NCI-H2196 (cell line): ENCODE results near the gene RNF220.
A peak's percentile ranks its signal among the peaks of the same experiment; 100 is the strongest.

Experiments used
- DNase-seq: peaks from one replicate; lab custom pipeline; 2025; ENCODE audit not compliant: unreplicated experiment; lab: John Stamatoyannopoulos, UW

Gene RNF220

GRCh38 chr1:44425341-44426082 is 20.5 kb downstream of the RNF220 start:
- no peak for DNase-seq

GRCh38 chr1:44431861-44432260 is 26.8 kb downstream of the RNF220 start:
- DNase-seq: no peak

- no peak for DNase-seq
Measured at GRCh38 chr1:44433209-44433608, 28.2 kb downstream of the RNF220 start.

- peak; percentile 38 for DNase-seq
Measured at GRCh38 chr1:44436401-44437106, 31.5 kb downstream of the RNF220 start.

- DNase-seq: no peak
Measured at GRCh38 chr1:44437107-44437716, 32.2 kb downstream of the RNF220 start.

- no peak for DNase-seq
Measured at GRCh38 chr1:44442791-44443190, 37.7 kb downstream of the RNF220 start.

- no peak for DNase-seq
Measured at GRCh38 chr1:44447051-44447810, 42.2 kb downstream of the RNF220 start.

GRCh38 chr1:44453798-44454349 is 48.8 kb downstream of the RNF220 start:
- no peak for DNase-seq

GRCh38 chr1:44454704-44455103 is 49.6 kb downstream of the RNF220 start:
- no peak for DNase-seq

- DNase-seq: no peak
Measured at GRCh38 chr1:44460107-44460882, 55.2 kb downstream of the RNF220 start.

- no peak for DNase-seq
Measured at GRCh38 chr1:44464361-44464760, 59.3 kb downstream of the RNF220 start.

- no peak for DNase-seq
Measured at GRCh38 chr1:44467566-44467965, 62.5 kb downstream of the RNF220 start.

- no peak for DNase-seq
Measured at GRCh38 chr1:44471911-44472453, 66.9 kb downstream of the RNF220 start.

GRCh38 chr1:44472620-44473525 is 67.8 kb downstream of the RNF220 start:
- DNase-seq: no peak

- DNase-seq: no peak
Measured at GRCh38 chr1:44476891-44477290, 71.8 kb downstream of the RNF220 start.

- DNase-seq: no peak
Measured at GRCh38 chr1:44481701-44482100, 76.6 kb downstream of the RNF220 start.

GRCh38 chr1:44483089-44483874 is 78.2 kb downstream of the RNF220 start:
- DNase-seq: no peak

- no peak for DNase-seq
Measured at GRCh38 chr1:44484155-44484688, 79.2 kb downstream of the RNF220 start.
